ENCODE measurements around the gene RBBP8. TPM values are rescaled to one million over a fixed set of nuclear protein-coding genes. Genes with fewer than 3 reads are reported as not detected.

RBBP8 gene
- total RNA-seq, 1 donor from 2014 or later: 13.6 TPM

DNA sequence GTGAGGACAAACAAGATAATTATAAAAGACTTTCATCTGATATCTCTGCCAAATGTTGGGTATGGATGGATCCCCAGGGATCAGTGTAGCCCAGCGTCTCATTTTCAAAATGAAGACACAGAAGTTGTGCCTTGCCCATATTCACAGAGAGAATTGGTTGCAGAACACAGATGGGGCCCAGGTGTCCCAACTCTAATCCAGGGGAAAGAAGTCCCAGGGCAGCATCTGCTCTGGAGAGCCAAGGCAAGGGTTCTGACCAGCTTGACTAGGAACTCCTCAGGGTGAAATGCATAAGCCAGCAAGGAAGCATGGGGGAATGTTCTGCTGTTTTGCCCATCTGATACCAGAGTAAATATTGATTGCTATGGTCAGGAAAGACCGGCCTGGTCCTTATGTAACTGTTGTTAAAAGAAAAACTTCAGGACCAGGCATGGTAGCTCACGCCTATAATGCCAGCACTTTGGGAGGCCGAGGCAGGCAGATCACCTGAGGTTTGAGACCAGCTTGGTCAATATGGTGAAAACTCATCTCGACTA lies 133.4 kb downstream of the RBBP8 start:
- peaks cover 9% of the 10 kb centered on the region for H3K27me3 Mint-ChIP-seq (ENCODE audit: unreplicated experiment)
- DNase-seq: peak; percentile 19
- H3K27ac Mint-ChIP-seq (ENCODE audit: unreplicated experiment): peak overlapping the region; percentile 46
- H3K9me3 Mint-ChIP-seq (ENCODE audit: unreplicated experiment): peaks cover 12% of the 10 kb centered on the region
- no peak overlapping the region for H3K4me3 Mint-ChIP-seq (ENCODE audit: unreplicated experiment)
- TF ChIP-seq, protein P1, sequence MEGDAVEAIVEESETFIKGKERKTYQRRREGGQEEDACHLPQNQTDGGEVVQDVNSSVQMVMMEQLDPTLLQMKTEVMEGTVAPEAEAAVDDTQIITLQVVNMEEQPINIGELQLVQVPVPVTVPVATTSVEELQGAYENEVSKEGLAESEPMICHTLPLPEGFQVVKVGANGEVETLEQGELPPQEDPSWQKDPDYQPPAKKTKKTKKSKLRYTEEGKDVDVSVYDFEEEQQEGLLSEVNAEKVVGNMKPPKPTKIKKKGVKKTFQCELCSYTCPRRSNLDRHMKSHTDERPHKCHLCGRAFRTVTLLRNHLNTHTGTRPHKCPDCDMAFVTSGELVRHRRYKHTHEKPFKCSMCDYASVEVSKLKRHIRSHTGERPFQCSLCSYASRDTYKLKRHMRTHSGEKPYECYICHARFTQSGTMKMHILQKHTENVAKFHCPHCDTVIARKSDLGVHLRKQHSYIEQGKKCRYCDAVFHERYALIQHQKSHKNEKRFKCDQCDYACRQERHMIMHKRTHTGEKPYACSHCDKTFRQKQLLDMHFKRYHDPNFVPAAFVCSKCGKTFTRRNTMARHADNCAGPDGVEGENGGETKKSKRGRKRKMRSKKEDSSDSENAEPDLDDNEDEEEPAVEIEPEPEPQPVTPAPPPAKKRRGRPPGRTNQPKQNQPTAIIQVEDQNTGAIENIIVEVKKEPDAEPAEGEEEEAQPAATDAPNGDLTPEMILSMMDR (IDR thresholded peaks at IDR 0.05; ENCODE audit: partially characterized antibody, unreplicated experiment): no peak
- peaks cover 15% of the 10 kb centered on the region for H3K4me1 Mint-ChIP-seq (ENCODE audit: low read depth, unreplicated experiment)
- peaks cover 5% of the 10 kb centered on the region for H3K36me3 Mint-ChIP-seq (ENCODE audit: unreplicated experiment)

DNA sequence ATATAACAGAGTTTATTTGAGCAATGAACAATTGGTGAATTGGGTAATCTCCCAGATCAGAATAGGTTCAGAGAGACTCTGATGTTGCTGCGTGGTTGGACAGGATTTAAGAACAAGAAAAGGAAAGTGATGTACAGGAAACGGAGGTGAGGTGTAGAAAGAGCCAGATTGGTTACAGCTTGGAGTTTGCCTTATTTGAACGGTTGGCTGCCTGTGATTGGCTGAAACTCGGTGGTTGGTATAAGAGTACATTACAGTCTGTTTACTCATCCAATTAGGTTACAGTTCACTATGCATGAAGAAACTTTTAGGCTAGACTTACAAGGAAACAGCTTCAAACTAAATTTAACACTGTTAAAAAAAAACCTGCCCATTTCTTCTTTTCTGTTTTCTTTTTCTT lies 134.1 kb downstream of the RBBP8 start:
- TF ChIP-seq, protein P1 (IDR thresholded peaks at IDR 0.05; ENCODE audit: partially characterized antibody, unreplicated experiment): no peak
- H3K27me3 Mint-ChIP-seq (ENCODE audit: unreplicated experiment): peaks cover 9% of the 10 kb centered on the region
- no peak for DNase-seq
- H3K36me3 Mint-ChIP-seq (ENCODE audit: unreplicated experiment): peaks cover 5% of the 10 kb centered on the region
- no peak overlapping the region for H3K4me3 Mint-ChIP-seq (ENCODE audit: unreplicated experiment)
- H3K27ac Mint-ChIP-seq (ENCODE audit: unreplicated experiment): no peak overlapping the region
- H3K9me3 Mint-ChIP-seq (ENCODE audit: unreplicated experiment): peaks cover 12% of the 10 kb centered on the region
- H3K4me1 Mint-ChIP-seq (ENCODE audit: low read depth, unreplicated experiment): peaks cover 15% of the 10 kb centered on the region

DNA sequence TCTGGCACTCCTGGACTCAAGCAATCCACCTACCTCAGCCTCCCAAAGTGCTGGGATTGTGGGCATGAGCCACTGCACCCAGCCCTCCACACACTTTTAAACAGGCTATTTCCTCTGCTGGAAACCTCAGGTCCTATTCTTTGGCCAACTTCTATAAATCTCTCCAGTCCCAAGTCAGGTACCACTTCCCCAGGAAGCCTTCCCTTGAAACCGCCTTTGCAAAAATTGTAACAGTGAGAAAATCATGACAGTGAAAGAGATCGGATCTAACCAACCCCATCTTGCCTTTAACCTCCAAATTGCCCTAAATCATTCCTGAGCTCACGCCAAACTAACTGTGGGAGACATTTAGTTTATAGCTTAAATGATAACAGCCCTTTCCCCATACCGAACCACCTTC lies 134.9 kb downstream of the RBBP8 start:
- Mint-ChIP-seq H3K4me1 (ENCODE audit: low read depth, unreplicated experiment) (peaks cover 15% of the 10 kb centered on the region), H3K9me3 (ENCODE audit: unreplicated experiment) (peaks cover 12% of the 10 kb centered on the region), H3K4me3 (ENCODE audit: unreplicated experiment) (no peak overlapping the region), H3K27me3 (ENCODE audit: unreplicated experiment) (peaks cover 9% of the 10 kb centered on the region), H3K36me3 (ENCODE audit: unreplicated experiment) (peaks cover 5% of the 10 kb centered on the region), H3K27ac (ENCODE audit: unreplicated experiment) (no peak overlapping the region)
- TF ChIP-seq, protein P1 (IDR thresholded peaks at IDR 0.05; ENCODE audit: partially characterized antibody, unreplicated experiment): no peak
- no peak for DNase-seq

DNA sequence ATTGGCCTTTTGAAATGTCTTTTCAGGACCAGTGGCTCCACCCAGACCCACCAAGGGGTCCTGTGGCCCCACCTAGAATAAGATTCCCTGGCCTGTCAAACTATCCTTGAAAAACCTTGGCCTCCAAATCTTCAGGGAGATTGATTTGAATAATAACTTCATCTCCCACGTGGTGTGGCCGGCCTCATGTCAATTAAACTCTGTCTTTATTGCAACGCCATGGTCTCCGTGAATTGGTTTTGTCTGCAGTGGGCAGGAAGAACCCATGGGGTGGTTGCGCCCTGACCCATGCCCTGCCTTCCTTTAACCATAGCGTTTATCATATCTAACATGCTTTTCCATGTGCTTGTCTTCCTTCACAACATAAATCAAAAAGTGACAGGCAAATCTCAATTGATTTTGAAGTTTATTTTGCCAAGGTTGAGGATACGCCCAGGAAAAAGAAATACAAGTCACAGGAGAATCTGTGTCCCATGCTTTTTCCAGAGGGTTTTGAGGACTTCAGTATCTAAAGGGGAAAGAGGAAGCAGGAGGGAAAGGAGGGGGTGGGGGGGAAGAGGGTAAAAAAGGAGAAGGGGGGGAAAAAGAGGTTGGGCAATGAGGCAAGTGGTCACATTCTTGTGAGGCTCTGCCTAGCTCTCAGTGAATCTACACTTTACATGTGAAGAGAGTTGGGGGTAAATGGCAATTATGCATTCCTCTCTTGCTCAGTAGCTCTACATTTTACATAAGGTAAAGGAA lies 135.6 kb downstream of the RBBP8 start:
- DNase-seq: no peak
- peaks cover 15% of the 10 kb centered on the region for H3K4me1 Mint-ChIP-seq (ENCODE audit: low read depth, unreplicated experiment)
- H3K27ac Mint-ChIP-seq (ENCODE audit: unreplicated experiment): no peak overlapping the region
- no peak overlapping the region for H3K4me3 Mint-ChIP-seq (ENCODE audit: unreplicated experiment)
- H3K36me3 Mint-ChIP-seq (ENCODE audit: unreplicated experiment): peaks cover under 1% of the 10 kb centered on the region
- H3K27me3 Mint-ChIP-seq (ENCODE audit: unreplicated experiment): peaks cover 9% of the 10 kb centered on the region
- TF ChIP-seq, protein P1 (IDR thresholded peaks at IDR 0.05; ENCODE audit: partially characterized antibody, unreplicated experiment): no peak
- H3K9me3 Mint-ChIP-seq (ENCODE audit: unreplicated experiment): peaks cover 12% of the 10 kb centered on the region

DNA sequence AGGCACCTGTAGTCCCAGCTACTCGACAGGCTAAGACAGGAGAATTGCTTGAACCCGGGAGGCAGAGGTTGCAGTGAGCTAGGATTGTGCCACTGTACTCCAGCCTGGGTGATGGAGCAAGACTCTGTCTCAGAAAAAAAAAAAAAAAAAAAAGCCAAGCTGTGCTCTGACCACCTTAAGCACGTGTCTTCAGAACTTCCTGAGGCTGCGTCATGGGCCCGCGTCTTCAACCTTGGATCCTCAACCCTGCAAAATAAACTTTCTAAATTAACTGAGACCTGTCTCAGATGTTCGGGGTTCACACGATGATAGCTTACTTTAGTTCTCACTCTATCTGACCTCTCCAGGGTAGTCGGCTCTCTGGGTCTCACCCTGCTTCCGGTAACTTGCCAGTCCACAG lies 136.4 kb downstream of the RBBP8 start:
- TF ChIP-seq, protein P1 (IDR thresholded peaks at IDR 0.05; ENCODE audit: partially characterized antibody, unreplicated experiment): no peak
- Mint-ChIP-seq H3K27ac (ENCODE audit: unreplicated experiment) (no peak overlapping the region), H3K4me1 (ENCODE audit: low read depth, unreplicated experiment) (peaks cover 15% of the 10 kb centered on the region), H3K9me3 (ENCODE audit: unreplicated experiment) (peaks cover 8% of the 10 kb centered on the region), H3K36me3 (ENCODE audit: unreplicated experiment) (no peaks in the 10 kb centered on the region), H3K4me3 (ENCODE audit: unreplicated experiment) (no peak overlapping the region), H3K27me3 (ENCODE audit: unreplicated experiment) (peaks cover 9% of the 10 kb centered on the region)
- no peak for DNase-seq
